Endothelial cell (in vitro differentiated cells): Measurements from ENCODE around the gene SLK. TPM values are rescaled to one million over a fixed set of nuclear protein-coding genes. Genes with fewer than 3 reads are reported as not detected.

Source experiments
- DNase-seq: peaks from one replicate; pipeline ENCODE4 v3.0.0; 2021; ENCODE audit warnings: low spot score
- H3K27ac Mint-ChIP-seq: one replicate; pipeline ENCODE4 v1.8.0; 2021; ENCODE audit warnings: mixed read lengths, inconsistent platforms; ENCODE audit not compliant: unreplicated experiment
- H3K27me3 Mint-ChIP-seq: one replicate; pipeline ENCODE4 v1.8.0; 2021; ENCODE audit warnings: mild to moderate bottlenecking, moderate library complexity, mixed read lengths, inconsistent platforms; ENCODE audit not compliant: unreplicated experiment
- H3K36me3 Mint-ChIP-seq: one replicate; pipeline ENCODE4 v1.8.0; 2021; ENCODE audit warnings: mild to moderate bottlenecking, low read depth, mixed read lengths, inconsistent platforms; ENCODE audit not compliant: unreplicated experiment
- H3K4me1 Mint-ChIP-seq: one replicate; pipeline ENCODE4 v1.8.0; 2021; ENCODE audit warnings: mild to moderate bottlenecking, mixed read lengths, inconsistent platforms; ENCODE audit not compliant: unreplicated experiment
- H3K4me3 Mint-ChIP-seq: one replicate; pipeline ENCODE4 v1.8.0; 2021; ENCODE audit warnings: mild to moderate bottlenecking, mixed read lengths, inconsistent platforms; ENCODE audit not compliant: unreplicated experiment
- H3K9me3 Mint-ChIP-seq: one replicate; pipeline ENCODE4 v1.8.0; 2021; ENCODE audit warnings: mixed read lengths, inconsistent platforms; ENCODE audit not compliant: unreplicated experiment
- long read RNA-seq: library from polyadenylated mRNA; unstranded; transcript quantifications from one replicate; pipeline ENCODE4 v2.0.0, GENCODE V29; 2020; ENCODE audit not compliant: unreplicated experiment
- total RNA-seq: library from RNA; stranded (reverse); fragmentation: NEBNext Ultra II Directional; extraction: Animal tissue kit (Norgen Biotek cat#: 25700); gene quantifications from one replicate; pipeline ENCODE4 v1.2.1, GENCODE V29; 2021; ENCODE audit not compliant: unreplicated experiment
- TF ChIP-seq, protein P1 (sequence below): fragments of 200-600 bp; sonication (generic); IDR thresholded peaks from one replicate; pipeline ENCODE4 v1.5.0; 2021; ENCODE audit warnings: antibody characterized with exemption; ENCODE audit not compliant: unreplicated experiment

SLK gene
- total RNA-seq: 30.8 TPM
- long read RNA-seq, partial matches to known transcripts: 2 of 4 reads
- long read RNA-seq, other reads (novel, unspliced or antisense): 2 of 4 reads

GRCh38 chr10:103966671-103967447 is at the start of gene SLK:
SLK (plus strand) TSS chr10:103967140; CDS start chr10:103967746, 606 bp downstream.
- Mint-ChIP-seq H3K9me3 (no peaks in the 10 kb centered on the region), H3K4me3 (peak within 1 kb of the TSS; percentile 99), H3K27me3 (peaks cover 2% of the 10 kb centered on the region), H3K36me3 (no peaks in the 10 kb centered on the region), H3K27ac (peak within 1 kb of the TSS; percentile 88), H3K4me1 (peaks cover 22% of the 10 kb centered on the region)
- DNase-seq: peak; percentile 83
- TF ChIP-seq, protein P1, sequence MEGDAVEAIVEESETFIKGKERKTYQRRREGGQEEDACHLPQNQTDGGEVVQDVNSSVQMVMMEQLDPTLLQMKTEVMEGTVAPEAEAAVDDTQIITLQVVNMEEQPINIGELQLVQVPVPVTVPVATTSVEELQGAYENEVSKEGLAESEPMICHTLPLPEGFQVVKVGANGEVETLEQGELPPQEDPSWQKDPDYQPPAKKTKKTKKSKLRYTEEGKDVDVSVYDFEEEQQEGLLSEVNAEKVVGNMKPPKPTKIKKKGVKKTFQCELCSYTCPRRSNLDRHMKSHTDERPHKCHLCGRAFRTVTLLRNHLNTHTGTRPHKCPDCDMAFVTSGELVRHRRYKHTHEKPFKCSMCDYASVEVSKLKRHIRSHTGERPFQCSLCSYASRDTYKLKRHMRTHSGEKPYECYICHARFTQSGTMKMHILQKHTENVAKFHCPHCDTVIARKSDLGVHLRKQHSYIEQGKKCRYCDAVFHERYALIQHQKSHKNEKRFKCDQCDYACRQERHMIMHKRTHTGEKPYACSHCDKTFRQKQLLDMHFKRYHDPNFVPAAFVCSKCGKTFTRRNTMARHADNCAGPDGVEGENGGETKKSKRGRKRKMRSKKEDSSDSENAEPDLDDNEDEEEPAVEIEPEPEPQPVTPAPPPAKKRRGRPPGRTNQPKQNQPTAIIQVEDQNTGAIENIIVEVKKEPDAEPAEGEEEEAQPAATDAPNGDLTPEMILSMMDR: no peak

- no peak for DNase-seq
- TF ChIP-seq, protein P1: no peak
- no peaks in the 10 kb centered on the region for H3K9me3 Mint-ChIP-seq
- H3K36me3 Mint-ChIP-seq: peaks cover 11% of the 10 kb centered on the region
- no peaks in the 10 kb centered on the region for H3K27me3 Mint-ChIP-seq
- peaks cover 4% of the 10 kb centered on the region for H3K4me1 Mint-ChIP-seq
- H3K27ac Mint-ChIP-seq: peak overlapping the region; percentile 54
- peak overlapping the region; percentile 92 for H3K4me3 Mint-ChIP-seq
Measured at GRCh38 chr10:103917302-103918052, 49.5 kb upstream of the SLK start.

DNA sequence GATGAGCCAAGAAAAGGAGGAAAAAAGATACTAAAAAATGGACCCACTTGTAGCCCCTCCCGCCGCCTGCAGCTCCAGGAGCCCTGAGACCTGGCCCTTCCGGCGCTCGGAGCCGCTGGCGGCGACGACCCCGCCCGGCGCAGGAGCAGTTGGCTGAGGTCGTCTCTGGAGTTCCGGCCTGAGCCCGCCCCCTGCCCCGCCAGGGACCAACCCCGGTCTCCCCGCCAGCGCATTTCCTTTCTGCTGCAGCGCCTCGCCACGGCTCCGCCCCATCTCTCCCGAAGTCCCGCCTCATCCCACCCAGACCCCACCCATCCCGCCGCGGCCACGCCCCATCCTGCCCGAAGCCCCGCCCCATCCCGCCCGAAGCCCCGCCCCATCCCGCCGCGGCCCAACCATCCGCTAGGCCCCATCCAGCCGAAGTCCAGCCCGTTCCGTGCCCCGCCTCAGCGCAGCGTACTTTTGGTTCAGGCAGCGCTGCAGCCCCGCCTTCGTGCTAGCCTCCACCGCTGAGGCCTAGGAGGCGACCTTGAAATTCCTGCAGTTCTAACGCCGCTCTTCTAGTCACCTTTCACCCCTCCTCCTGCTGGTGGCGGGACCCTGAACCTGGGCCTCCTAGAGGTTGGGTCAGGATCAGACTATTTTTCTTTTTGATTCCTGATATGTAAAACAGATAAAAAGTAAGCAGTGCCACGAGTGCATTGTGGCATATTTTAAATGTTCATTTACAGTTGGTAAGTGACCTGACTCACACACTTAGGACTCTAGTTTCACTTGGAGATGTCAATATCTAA is 48.7 kb upstream of the SLK start, which contains the start of gene STN1:
TSS of gene STN1 (minus strand) at position 132 of the 794 bp plus-strand sequence. CDS start 590 bp downstream, outside the sequence.
- no peaks in the 10 kb centered on the region for H3K27me3 Mint-ChIP-seq
- H3K9me3 Mint-ChIP-seq: no peaks in the 10 kb centered on the region
- H3K36me3 Mint-ChIP-seq: peaks cover 11% of the 10 kb centered on the region
- peak; percentile 96 for DNase-seq
- TF ChIP-seq, protein P1: peak; percentile 15
- H3K4me3 Mint-ChIP-seq: peak within 1 kb of the TSS; percentile 92
- peak within 1 kb of the TSS; percentile 54 for H3K27ac Mint-ChIP-seq
- H3K4me1 Mint-ChIP-seq: peaks cover 4% of the 10 kb centered on the region

DNA sequence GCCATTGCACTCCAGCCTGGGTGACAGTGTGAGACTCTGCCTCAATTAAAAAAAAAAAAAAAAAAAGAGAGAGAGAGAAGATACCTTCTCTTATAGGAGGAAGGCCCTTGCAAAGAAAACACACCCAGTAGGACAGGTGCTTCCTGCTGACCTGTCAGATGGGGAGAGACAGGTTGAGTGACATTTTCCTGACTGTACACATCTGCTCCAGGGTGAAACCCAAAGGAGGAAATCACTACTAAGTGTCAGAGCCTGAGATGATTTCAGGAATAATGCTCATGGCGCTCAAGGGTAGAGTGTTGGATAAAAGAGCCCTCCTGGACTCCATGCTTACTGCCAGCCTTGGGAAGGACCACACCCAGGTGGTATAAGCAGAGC is 47.3 kb upstream of the SLK start:
- peaks cover 11% of the 10 kb centered on the region for H3K36me3 Mint-ChIP-seq
- TF ChIP-seq, protein P1: no peak
- no peak overlapping the region for H3K4me3 Mint-ChIP-seq
- no peaks in the 10 kb centered on the region for H3K9me3 Mint-ChIP-seq
- no peak for DNase-seq
- no peak overlapping the region for H3K27ac Mint-ChIP-seq
- H3K27me3 Mint-ChIP-seq: no peaks in the 10 kb centered on the region
- H3K4me1 Mint-ChIP-seq: peaks cover 4% of the 10 kb centered on the region
